ENCODE data around the gene SHISAL2B. TPM values are rescaled to one million over a fixed set of nuclear protein-coding genes. Genes with fewer than 3 reads are reported as not detected.
"Not testable (repeated sequence)": the region's sequence is repeated elsewhere in the genome, so short reads cannot be mapped to it uniquely, and the experiment has no call there.

SHISAL2B gene
- polyA plus RNA-seq, 2 of the 4 experiments (the other 2 are of a cell fraction) = not detected

DNA sequence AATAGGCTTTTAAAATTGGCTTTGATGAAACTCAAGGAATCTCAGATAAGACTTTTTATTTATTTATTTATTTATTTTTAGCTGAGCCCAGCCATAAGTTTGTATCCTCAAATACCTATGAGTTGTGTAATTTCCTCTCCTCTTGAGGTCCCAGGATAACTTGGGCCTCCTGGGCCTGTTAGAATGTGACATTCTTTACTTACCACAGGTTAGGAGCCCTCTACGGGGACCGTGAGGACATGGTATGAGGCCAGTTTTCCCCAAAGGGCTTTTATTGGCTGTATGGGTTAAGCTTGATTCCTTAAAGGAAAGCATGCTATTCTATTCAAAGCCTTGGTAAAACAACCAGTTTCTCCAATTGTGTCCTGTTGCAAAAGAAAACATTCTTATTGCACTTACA is 16.9 kb downstream of the SHISAL2B start:
- Histone ChIP-seq H3K27ac (no peak overlapping the region), H3K4me3 (no peak overlapping the region), H3K4me1 (no peaks in the 10 kb centered on the region), H3K9me3 (no peaks in the 10 kb centered on the region), H3K4me2 (no peak overlapping the region)
- WGBS (ENCODE audit: missing lambda C conversion rate) = 74% methylated on average over 2 of the region's 2 CpGs
- DNase-seq (ENCODE audit: low read depth in 1 of 2, low spot score in 1 of 2) (no peak), ATAC-seq (no peak), FAIRE-seq (no peak)
- ChIA-PET CTCF (no interaction called here), POLR2A (no interaction called here)
- TF ChIP-seq KDM5A (IDR thresholded peaks at IDR 0.05) (no peak), POLR2A (IDR thresholded peaks at IDR 0.05; ENCODE audit: low read length) (no peak), JUNB (IDR thresholded peaks at IDR 0.05) (no peak), MYC (IDR thresholded peaks at IDR 0.05; ENCODE audit: borderline replicate concordance, low read length) (no peak), NR3C1 (IDR thresholded peaks at IDR 0.05) (no peak), HOXB5 (CRISPR knock-in tag; IDR thresholded peaks at IDR 0.05) (no peak), CBX8 (IDR thresholded peaks at IDR 0.05) (no peak), RARB (CRISPR knock-in tag; IDR thresholded peaks at IDR 0.05) (no peak), FOXS1 (CRISPR knock-in tag; IDR thresholded peaks at IDR 0.05) (no peak), ZC3H11A (IDR thresholded peaks at IDR 0.05) (no peak), NPAS2 (CRISPR knock-in tag; IDR thresholded peaks at IDR 0.05; ENCODE audit: borderline replicate concordance) (no peak), HOXB13 (CRISPR knock-in tag; IDR thresholded peaks at IDR 0.05; ENCODE audit: low read depth) (no peak), ZFP36 (IDR thresholded peaks at IDR 0.05; ENCODE audit: borderline replicate concordance, partially characterized antibody) (no peak), EHF (CRISPR knock-in tag; IDR thresholded peaks at IDR 0.05) (no peak)
- TF ChIP-seq, protein P1, sequence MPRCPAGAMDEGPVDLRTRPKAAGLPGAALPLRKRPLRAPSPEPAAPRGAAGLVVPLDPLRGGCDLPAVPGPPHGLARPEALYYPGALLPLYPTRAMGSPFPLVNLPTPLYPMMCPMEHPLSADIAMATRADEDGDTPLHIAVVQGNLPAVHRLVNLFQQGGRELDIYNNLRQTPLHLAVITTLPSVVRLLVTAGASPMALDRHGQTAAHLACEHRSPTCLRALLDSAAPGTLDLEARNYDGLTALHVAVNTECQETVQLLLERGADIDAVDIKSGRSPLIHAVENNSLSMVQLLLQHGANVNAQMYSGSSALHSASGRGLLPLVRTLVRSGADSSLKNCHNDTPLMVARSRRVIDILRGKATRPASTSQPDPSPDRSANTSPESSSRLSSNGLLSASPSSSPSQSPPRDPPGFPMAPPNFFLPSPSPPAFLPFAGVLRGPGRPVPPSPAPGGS (IDR thresholded peaks at IDR 0.05) = no peak
- TF ChIP-seq, protein P2, sequence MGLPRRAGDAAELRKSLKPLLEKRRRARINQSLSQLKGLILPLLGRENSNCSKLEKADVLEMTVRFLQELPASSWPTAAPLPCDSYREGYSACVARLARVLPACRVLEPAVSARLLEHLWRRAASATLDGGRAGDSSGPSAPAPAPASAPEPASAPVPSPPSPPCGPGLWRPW (IDR thresholded peaks at IDR 0.05) = no peak

DNA sequence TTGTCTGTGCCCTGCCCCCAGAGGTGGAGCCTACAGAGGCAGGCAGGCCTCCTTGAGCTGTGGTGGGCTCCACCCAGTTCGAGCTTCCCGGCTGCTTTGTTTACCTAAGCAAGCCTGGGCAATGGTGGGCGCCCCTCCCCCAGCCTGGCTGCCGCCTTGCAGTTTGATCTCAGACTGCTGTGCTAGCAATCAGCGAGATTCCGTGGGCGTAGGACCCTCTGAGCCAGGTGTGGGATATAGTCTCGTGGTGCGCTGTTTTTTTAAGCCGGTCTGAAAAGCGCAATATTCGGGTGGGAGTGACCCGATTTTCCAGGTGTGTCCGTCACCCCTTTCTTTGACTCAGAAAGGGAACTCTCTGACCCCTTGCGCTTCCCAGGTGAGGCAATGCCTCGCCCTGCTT is 24.2 kb downstream of the SHISAL2B start:
- H3K9me3 ChIP-seq; ATAC-seq; FAIRE-seq; H3K4me3 ChIP-seq; POLR2A ChIA-PET; H3K27ac ChIP-seq; CTCF ChIA-PET; DNase-seq (ENCODE audit: low read depth in 1 of 2, low spot score in 1 of 2); H3K4me2 ChIP-seq; H3K4me1 ChIP-seq: not testable (repeated sequence)
- WGBS (ENCODE audit: missing lambda C conversion rate) = 84% methylated on average over 11 of the region's 16 CpGs

DNA sequence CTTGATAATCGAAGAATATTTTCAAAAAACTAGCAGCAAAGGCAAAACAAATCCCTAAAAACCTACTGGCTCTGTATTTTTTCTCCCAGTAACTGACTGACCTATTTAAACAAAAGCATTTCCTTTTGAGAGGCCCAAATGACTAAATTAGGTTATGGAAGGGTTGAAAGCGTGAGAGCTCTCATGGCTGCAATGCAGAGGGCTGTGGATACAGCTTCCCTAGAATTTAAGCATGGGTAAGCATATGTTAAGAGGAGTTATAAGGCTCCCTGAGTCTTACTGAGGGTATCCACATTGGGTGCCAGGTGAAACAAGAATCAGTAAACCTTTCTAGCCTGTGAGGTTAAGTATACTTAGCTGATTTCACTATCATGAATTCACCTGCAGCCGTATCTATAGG is 32.3 kb downstream of the SHISAL2B start:
- no peak for TF ChIP-seq EHMT2 (IDR thresholded peaks at IDR 0.05; ENCODE audit: low read depth)
- TF ChIP-seq, protein P3, sequence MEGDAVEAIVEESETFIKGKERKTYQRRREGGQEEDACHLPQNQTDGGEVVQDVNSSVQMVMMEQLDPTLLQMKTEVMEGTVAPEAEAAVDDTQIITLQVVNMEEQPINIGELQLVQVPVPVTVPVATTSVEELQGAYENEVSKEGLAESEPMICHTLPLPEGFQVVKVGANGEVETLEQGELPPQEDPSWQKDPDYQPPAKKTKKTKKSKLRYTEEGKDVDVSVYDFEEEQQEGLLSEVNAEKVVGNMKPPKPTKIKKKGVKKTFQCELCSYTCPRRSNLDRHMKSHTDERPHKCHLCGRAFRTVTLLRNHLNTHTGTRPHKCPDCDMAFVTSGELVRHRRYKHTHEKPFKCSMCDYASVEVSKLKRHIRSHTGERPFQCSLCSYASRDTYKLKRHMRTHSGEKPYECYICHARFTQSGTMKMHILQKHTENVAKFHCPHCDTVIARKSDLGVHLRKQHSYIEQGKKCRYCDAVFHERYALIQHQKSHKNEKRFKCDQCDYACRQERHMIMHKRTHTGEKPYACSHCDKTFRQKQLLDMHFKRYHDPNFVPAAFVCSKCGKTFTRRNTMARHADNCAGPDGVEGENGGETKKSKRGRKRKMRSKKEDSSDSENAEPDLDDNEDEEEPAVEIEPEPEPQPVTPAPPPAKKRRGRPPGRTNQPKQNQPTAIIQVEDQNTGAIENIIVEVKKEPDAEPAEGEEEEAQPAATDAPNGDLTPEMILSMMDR (IDR thresholded peaks at IDR 0.05) = no peak
- TF ChIP-seq, protein P4, sequence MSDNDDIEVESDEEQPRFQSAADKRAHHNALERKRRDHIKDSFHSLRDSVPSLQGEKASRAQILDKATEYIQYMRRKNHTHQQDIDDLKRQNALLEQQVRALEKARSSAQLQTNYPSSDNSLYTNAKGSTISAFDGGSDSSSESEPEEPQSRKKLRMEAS (IDR thresholded peaks at IDR 0.05) = no peak
- TF ChIP-seq HOXA7 (CRISPR knock-in tag; IDR thresholded peaks at IDR 0.05) = no peak
- TF ChIP-seq, protein P5, sequence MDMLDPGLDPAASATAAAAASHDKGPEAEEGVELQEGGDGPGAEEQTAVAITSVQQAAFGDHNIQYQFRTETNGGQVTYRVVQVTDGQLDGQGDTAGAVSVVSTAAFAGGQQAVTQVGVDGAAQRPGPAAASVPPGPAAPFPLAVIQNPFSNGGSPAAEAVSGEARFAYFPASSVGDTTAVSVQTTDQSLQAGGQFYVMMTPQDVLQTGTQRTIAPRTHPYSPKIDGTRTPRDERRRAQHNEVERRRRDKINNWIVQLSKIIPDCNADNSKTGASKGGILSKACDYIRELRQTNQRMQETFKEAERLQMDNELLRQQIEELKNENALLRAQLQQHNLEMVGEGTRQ (IDR thresholded peaks at IDR 0.05) = no peak
- no peak for TF ChIP-seq BHLHE40 (IDR thresholded peaks at IDR 0.05; ENCODE audit: low read depth, low read length)
- TF ChIP-seq, protein P2 (IDR thresholded peaks at IDR 0.05) = no peak
- TF ChIP-seq, protein P6, sequence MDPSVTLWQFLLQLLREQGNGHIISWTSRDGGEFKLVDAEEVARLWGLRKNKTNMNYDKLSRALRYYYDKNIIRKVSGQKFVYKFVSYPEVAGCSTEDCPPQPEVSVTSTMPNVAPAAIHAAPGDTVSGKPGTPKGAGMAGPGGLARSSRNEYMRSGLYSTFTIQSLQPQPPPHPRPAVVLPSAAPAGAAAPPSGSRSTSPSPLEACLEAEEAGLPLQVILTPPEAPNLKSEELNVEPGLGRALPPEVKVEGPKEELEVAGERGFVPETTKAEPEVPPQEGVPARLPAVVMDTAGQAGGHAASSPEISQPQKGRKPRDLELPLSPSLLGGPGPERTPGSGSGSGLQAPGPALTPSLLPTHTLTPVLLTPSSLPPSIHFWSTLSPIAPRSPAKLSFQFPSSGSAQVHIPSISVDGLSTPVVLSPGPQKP (IDR thresholded peaks at IDR 0.05; ENCODE audit: low read depth, low read length) = no peak
- TF ChIP-seq RARB (CRISPR knock-in tag; IDR thresholded peaks at IDR 0.05) = no peak
- TF ChIP-seq, protein P7, sequence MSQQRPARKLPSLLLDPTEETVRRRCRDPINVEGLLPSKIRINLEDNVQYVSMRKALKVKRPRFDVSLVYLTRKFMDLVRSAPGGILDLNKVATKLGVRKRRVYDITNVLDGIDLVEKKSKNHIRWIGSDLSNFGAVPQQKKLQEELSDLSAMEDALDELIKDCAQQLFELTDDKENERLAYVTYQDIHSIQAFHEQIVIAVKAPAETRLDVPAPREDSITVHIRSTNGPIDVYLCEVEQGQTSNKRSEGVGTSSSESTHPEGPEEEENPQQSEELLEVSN (IDR thresholded peaks at IDR 0.05; ENCODE audit: borderline replicate concordance, low read depth) = no peak
- TF ChIP-seq RFX5 (IDR thresholded peaks at IDR 0.05) = no peak
- TF ChIP-seq RAD21 (conservative IDR thresholded peaks at IDR 0.05 in 1 of 2, IDR thresholded peaks at IDR 0.05 in 1 of 2) = no peak
- TF ChIP-seq, protein P8, sequence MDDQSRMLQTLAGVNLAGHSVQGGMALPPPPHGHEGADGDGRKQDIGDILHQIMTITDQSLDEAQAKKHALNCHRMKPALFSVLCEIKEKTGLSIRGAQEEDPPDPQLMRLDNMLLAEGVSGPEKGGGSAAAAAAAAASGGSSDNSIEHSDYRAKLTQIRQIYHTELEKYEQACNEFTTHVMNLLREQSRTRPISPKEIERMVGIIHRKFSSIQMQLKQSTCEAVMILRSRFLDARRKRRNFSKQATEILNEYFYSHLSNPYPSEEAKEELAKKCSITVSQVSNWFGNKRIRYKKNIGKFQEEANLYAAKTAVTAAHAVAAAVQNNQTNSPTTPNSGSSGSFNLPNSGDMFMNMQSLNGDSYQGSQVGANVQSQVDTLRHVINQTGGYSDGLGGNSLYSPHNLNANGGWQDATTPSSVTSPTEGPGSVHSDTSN (IDR thresholded peaks at IDR 0.05) = no peak
- TF ChIP-seq ZNF302 (CRISPR knock-in tag; IDR thresholded peaks at IDR 0.05) = no peak
- TF ChIP-seq NR3C1 (IDR thresholded peaks at IDR 0.05) = no peak
- 67% methylated on average over 3 of the region's 3 CpGs for WGBS (ENCODE audit: missing lambda C conversion rate)
- no peak for ATAC-seq
- Histone ChIP-seq H3K4me2 (no peak overlapping the region), H3K27ac (no peak overlapping the region), H3K4me3 (no peak overlapping the region), H3K9me3 (no peaks in the 10 kb centered on the region), H3K4me1 (no peaks in the 10 kb centered on the region)
- no peak for DNase-seq (ENCODE audit: low read depth in 1 of 2, low spot score in 1 of 2)
- CTCF ChIA-PET = no interaction called here
- no peak for FAIRE-seq
- POLR2A ChIA-PET = no interaction called here
